IgD-negative memory B cell (primary cell): ENCODE data around the gene USP4. TPM values are rescaled to one million over a fixed set of nuclear protein-coding genes. Genes with fewer than 3 reads are reported as not detected.

ENCODE experiments used
- polyA plus RNA-seq: library from polyadenylated mRNA; unstranded; fragments of 300-500 nt; fragmentation: Illumina TruSeq; gene quantifications from one replicate; pipeline ENCODE4 v1.2.3, GENCODE V29; 2021

Gene USP4
- polyA plus RNA-seq, 1 donor from 2014 or later, result 55.0 TPM

Other genes starting within 250 kb of the USP4 start
- gene QRICH1, start 246.0 kb downstream of the USP4 start, polyA plus RNA-seq, result 23.6 TPM
- 117 TPM for gene QARS1, start 235.3 kb downstream of the USP4 start, polyA plus RNA-seq
- 23.5 TPM for gene USP19, start 219.2 kb downstream of the USP4 start, polyA plus RNA-seq
- gene LAMB2, start 207.0 kb downstream of the USP4 start, polyA plus RNA-seq, result not detected
- gene CCDC71, start 173.7 kb downstream of the USP4 start, polyA plus RNA-seq, result 1.7 TPM
- gene KLHDC8B, start 168.5 kb downstream of the USP4 start, polyA plus RNA-seq, result 0.54 TPM
- 1.5 TPM for gene C3orf62, start 62.8 kb downstream of the USP4 start, polyA plus RNA-seq
- 340 TPM for gene GPX1, start 18.3 kb upstream of the USP4 start, polyA plus RNA-seq
- 709 TPM for gene RHOA, start 71.9 kb upstream of the USP4 start, polyA plus RNA-seq
- gene TCTA, start 72.4 kb upstream of the USP4 start, polyA plus RNA-seq, result 34.2 TPM
- gene AMT, start 82.4 kb upstream of the USP4 start, polyA plus RNA-seq, result 1.3 TPM
- gene NICN1, start 89.3 kb upstream of the USP4 start, polyA plus RNA-seq, result 10.1 TPM
- 8.9 TPM for gene DAG1, start 130.2 kb upstream of the USP4 start, polyA plus RNA-seq
- gene BSN, start 214.4 kb upstream of the USP4 start, polyA plus RNA-seq, result 0.05 TPM